Ishikawa (cell line): ENCODE results near the gene MFSD6L.

Source experiments
- CEBPB ChIP-seq: IDR thresholded peaks from 2 replicates; pipeline ENCODE4 v1.6.1; 2012
- CREB1 ChIP-seq: IDR thresholded peaks from 2 replicates; pipeline ENCODE4 v1.6.1; 2012; ENCODE audit warnings: low read depth
- EGR1 ChIP-seq: IDR thresholded peaks from 2 replicates; pipeline ENCODE4 v1.6.1; 2012
- EP300 ChIP-seq: IDR thresholded peaks from 2 replicates; pipeline ENCODE4 v1.6.1; 2012; ENCODE audit warnings: borderline replicate concordance
- FOXM1 ChIP-seq: IDR thresholded peaks from 2 replicates; pipeline ENCODE4 v1.6.1; 2012; ENCODE audit warnings: low read depth, borderline replicate concordance
- NFIC ChIP-seq: IDR thresholded peaks from 2 replicates; pipeline ENCODE4 v1.6.1; 2012
- RAD21 ChIP-seq: IDR thresholded peaks from 2 replicates; pipeline ENCODE4 v1.6.1; 2012; ENCODE audit warnings: low read depth
- REST ChIP-seq: IDR thresholded peaks from 2 replicates; pipeline ENCODE4 v1.6.1; 2012; ENCODE audit warnings: low read depth, mild to moderate bottlenecking
- TAF1 ChIP-seq: IDR thresholded peaks from 2 replicates; pipeline ENCODE4 v1.6.1; 2012; ENCODE audit warnings: low read depth, mild to moderate bottlenecking
- TCF12 ChIP-seq: IDR thresholded peaks from 2 replicates; pipeline ENCODE4 v1.6.1; 2012; ENCODE audit warnings: low read depth
- ZBTB7A ChIP-seq: IDR thresholded peaks from 2 replicates; pipeline ENCODE4 v1.6.1; 2012; ENCODE audit warnings: low read depth
- TF ChIP-seq, protein P1 (sequence below): IDR thresholded peaks from 2 replicates; pipeline ENCODE4 v1.6.1; 2012

DNA sequence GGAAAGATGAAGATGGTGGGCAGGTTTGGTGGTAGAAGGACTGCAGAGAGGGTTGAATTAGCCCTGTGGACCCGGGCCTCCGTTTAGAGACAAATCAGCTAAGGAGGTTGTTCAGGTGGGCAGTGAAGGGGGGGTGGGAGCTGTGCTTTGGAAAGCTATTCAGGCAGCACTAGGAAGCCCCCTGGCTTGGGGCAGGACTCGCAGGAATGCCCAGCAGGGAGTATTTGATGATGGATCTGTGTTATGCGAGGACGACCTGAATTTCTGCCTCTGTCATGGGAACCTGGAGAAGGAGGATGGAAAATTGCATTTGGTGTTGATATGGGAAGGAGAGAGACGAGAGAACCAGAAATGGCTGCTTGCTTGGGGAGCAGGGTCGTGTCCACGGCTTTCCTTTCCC is 44.3 kb downstream of the MFSD6L start:
- no peak for TF ChIP-seq TAF1
- TF ChIP-seq FOXM1: no peak
- TF ChIP-seq CEBPB: no peak
- TF ChIP-seq, protein P1, sequence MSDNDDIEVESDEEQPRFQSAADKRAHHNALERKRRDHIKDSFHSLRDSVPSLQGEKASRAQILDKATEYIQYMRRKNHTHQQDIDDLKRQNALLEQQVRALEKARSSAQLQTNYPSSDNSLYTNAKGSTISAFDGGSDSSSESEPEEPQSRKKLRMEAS: no peak
- no peak for TF ChIP-seq RAD21
- TF ChIP-seq EP300: no peak
- TF ChIP-seq EGR1: no peak
- no peak for TF ChIP-seq ZBTB7A
- TF ChIP-seq REST: no peak
- TF ChIP-seq TCF12: no peak
- no peak for TF ChIP-seq NFIC
- TF ChIP-seq CREB1: no peak
